HCT116 (cell line): ENCODE results near the gene GALC. TPM values are rescaled to one million over a fixed set of nuclear protein-coding genes. Genes with fewer than 3 reads are reported as not detected.

ENCODE experiments used
- ATAC-seq: fragments of 200-7000 bp; cut with Tn5 transposase; 2 replicates; pipeline ENCODE4 v1.9.1; 2020; ENCODE audit warnings: mild to moderate bottlenecking, moderate library complexity
- BruUV-seq: library from RNA; stranded (reverse); fragments of 400-500 nt; replicated peaks from 2 replicates; lab custom pipeline; 2021; lab: Mats Ljungman, UMichigan
- CTCF ChIA-PET: fragments of 300-600 bp; sonication (Branson Sonifier 250); formaldehyde crosslinking; loops from one replicate; lab custom pipeline; 2021; ENCODE audit warnings: antibody characterized with exemption; lab: Charles Lee
- POLR2A ChIA-PET: fragments of 300-600, 350-600 bp; sonication (Branson Sonifier 250); formaldehyde crosslinking; loops from one replicate; lab custom pipeline; 2021; ENCODE audit warnings: antibody characterized with exemption; lab: Charles Lee
- RAD21 ChIA-PET, 2 experiments: fragments of 300-600 bp; sonication (Branson Sonifier 250); formaldehyde crosslinking; loops; one replicate each; lab custom pipeline; 2023; ENCODE audit warnings: low total read pairs in 2 of 2; ENCODE audit not compliant: uncharacterized antibody in 2 of 2, unreplicated experiment in 2 of 2, low non-redundant PET in 1 of 2; lab: Charles Lee
- DNase-seq: peaks from one replicate; pipeline ENCODE4 v3.0.0-alpha.2; 2010; ENCODE audit warnings: low read depth, low spot score
- H2AFZ ChIP-seq: fragments of 200-600 bp; shearing (Covaris generic), sonication (generic); 2 replicates; pipeline ENCODE4 v1.6.1; 2017; ENCODE audit warnings: low read depth, mixed run types, mixed read lengths, antibody characterized with exemption, low read length; ENCODE audit not compliant: poor library complexity, severe bottlenecking
- H3K27ac ChIP-seq: 2 replicates; pipeline ENCODE4 v1.5.1; 2012; ENCODE audit warnings: low read depth, low read length
- H3K27me3 ChIP-seq: fragments of 200-600 bp; sonication (generic); 2 replicates; pipeline ENCODE4 v1.6.1; 2016; ENCODE audit warnings: mixed run types, low read length, mixed read lengths; ENCODE audit not compliant: insufficient read depth
- H3K36me3 ChIP-seq, 2 experiments: fragments of 200-500 bp in 1 of 2; fragments of 200-600 bp in 1 of 2; sonication (Bioruptor generic) in 1 of 2; sonication (generic) in 1 of 2; 2 replicates each; pipeline versions ENCODE4 v1.5.1 to v1.6.1; 2014 to 2016; ENCODE audit warnings: low read length in 2 of 2, inconsistent platforms in 1 of 2, mixed read lengths in 1 of 2, mixed run types in 1 of 2; ENCODE audit not compliant: insufficient read depth in 2 of 2, control insufficient read depth in 1 of 2
- H3K4me1 ChIP-seq, 2 experiments: fragments of 200-600 bp in 1 of 2; sonication (generic) in 1 of 2; 2 replicates each; pipeline versions ENCODE4 v1.5.1 to v1.6.1; 2012 to 2017; ENCODE audit warnings: low read length in 2 of 2, inconsistent platforms in 1 of 2, mild to moderate bottlenecking in 1 of 2, mixed read lengths in 1 of 2, mixed run types in 1 of 2, moderate library complexity in 1 of 2; ENCODE audit not compliant: insufficient read depth in 2 of 2, control insufficient read depth in 1 of 2
- H3K4me2 ChIP-seq: fragments of 200-600 bp; sonication (generic); 2 replicates; pipeline ENCODE4 v1.6.1; 2017; ENCODE audit warnings: mixed run types, low read length, mixed read lengths
- H3K4me3 ChIP-seq, 2 experiments: fragments of 200-600 bp in 1 of 2; sonication (generic) in 1 of 2; replicated peaks in 1 of 2; 2 replicates each; pipeline ENCODE4 v1.5.1; 2011 to 2016; ENCODE audit warnings: low read length in 2 of 2, control low read depth in 1 of 2, low read depth in 1 of 2, mild to moderate bottlenecking in 1 of 2, mixed read lengths in 1 of 2, mixed run types in 1 of 2
- H3K79me2 ChIP-seq: fragments of 200-600 bp; sonication (generic); 2 replicates; pipeline ENCODE4 v1.6.1; 2017; ENCODE audit warnings: mild to moderate bottlenecking, mixed run types, low read length, moderate library complexity, mixed read lengths; ENCODE audit not compliant: insufficient read depth
- H3K9ac ChIP-seq: fragments of 200-600 bp; sonication (generic); 2 replicates; pipeline ENCODE4 v1.6.1; 2016; ENCODE audit warnings: low read length, mixed read lengths
- H3K9me2 ChIP-seq: fragments of 200-600 bp; sonication (generic), shearing (Covaris generic); 2 replicates; pipeline ENCODE4 v1.6.1; 2017; ENCODE audit warnings: mixed run types, mild to moderate bottlenecking, moderate library complexity; ENCODE audit not compliant: insufficient read depth
- H3K9me3 ChIP-seq, 2 experiments: fragments of 200-500 bp in 1 of 2; fragments of 200-600 bp in 1 of 2; sonication (Bioruptor generic) in 1 of 2; sonication (generic) in 1 of 2; 2 replicates each; pipeline ENCODE4 v1.6.1; 2014 to 2017; ENCODE audit warnings: low read length in 2 of 2, mixed read lengths in 2 of 2, inconsistent platforms in 1 of 2, low read depth in 1 of 2, mild to moderate bottlenecking in 1 of 2, mixed run types in 1 of 2, moderate library complexity in 1 of 2; ENCODE audit not compliant: control insufficient read depth in 1 of 2, insufficient read depth in 1 of 2
- H4K20me1 ChIP-seq: fragments of 200-600 bp; sonication (generic), shearing (Covaris generic); 2 replicates; pipeline ENCODE4 v1.6.1; 2017; ENCODE audit warnings: mixed run types, mild to moderate bottlenecking, moderate library complexity; ENCODE audit not compliant: insufficient read depth
- CBX3 ChIP-seq: IDR thresholded peaks from 2 replicates; pipeline ENCODE4 v1.6.1; 2012; ENCODE audit warnings: low read depth
- CEBPB ChIP-seq: IDR thresholded peaks from 2 replicates; pipeline ENCODE4 v1.6.1; 2012; ENCODE audit warnings: low read depth
- ELF1 ChIP-seq: IDR thresholded peaks from 2 replicates; pipeline ENCODE4 v1.6.1; 2012; ENCODE audit warnings: low read depth, borderline replicate concordance
- EZH2 ChIP-seq: fragments of 200-600 bp; sonication (generic); IDR thresholded peaks from 2 replicates; pipeline ENCODE4 v1.6.1; 2017; ENCODE audit warnings: antibody characterized with exemption, mixed run types
- EZH2phosphoT487 ChIP-seq: fragments of 200-600 bp; IDR thresholded peaks from 2 replicates; pipeline ENCODE4 v1.6.1; 2018; ENCODE audit warnings: antibody characterized with exemption, borderline replicate concordance
- JUND ChIP-seq: IDR thresholded peaks from 2 replicates; pipeline ENCODE4 v1.6.1; 2012
- POLR2A ChIP-seq: IDR thresholded peaks from 2 replicates; pipeline ENCODE4 v1.7.0; 2011; ENCODE audit warnings: borderline replicate concordance; ENCODE audit not compliant: insufficient read depth, insufficient read length; ENCODE audit errors: extremely low read depth
- RAD21 ChIP-seq: IDR thresholded peaks from 2 replicates; pipeline ENCODE4 v1.6.1; 2012; ENCODE audit warnings: low read depth, mild to moderate bottlenecking
- SP1 ChIP-seq: IDR thresholded peaks from 2 replicates; pipeline ENCODE4 v1.6.1; 2012; ENCODE audit warnings: low read depth
- SRF ChIP-seq: IDR thresholded peaks from 2 replicates; pipeline ENCODE4 v1.6.1; 2012; ENCODE audit warnings: low read depth
- TCF7L2 ChIP-seq: IDR thresholded peaks from 2 replicates; pipeline ENCODE4 v1.7.0; 2011; ENCODE audit warnings: borderline replicate concordance, inconsistent platforms; ENCODE audit not compliant: insufficient read depth, insufficient read length; ENCODE audit errors: extremely low read depth
- YY1 ChIP-seq: IDR thresholded peaks from 2 replicates; pipeline ENCODE4 v1.6.1; 2011; ENCODE audit warnings: low read length, low read depth, moderate library complexity, mild to moderate bottlenecking; ENCODE audit not compliant: insufficient replicate concordance; ENCODE audit errors: extremely low read depth
- ZNF274 ChIP-seq: fragments of 200-500 bp; sonication (Bioruptor generic); IDR thresholded peaks from 2 replicates; pipeline ENCODE4 v1.6.1; 2014; ENCODE audit warnings: mild to moderate bottlenecking, low read depth, low read length, inconsistent platforms
- intact Hi-C: fragments of 100-400 bp; cut with micrococcal nuclease; formaldehyde crosslinking; loops from 2 replicates; pipeline ENCODE4 v1.10.0; 2022
- total RNA-seq: library from RNA; stranded (reverse); gene quantifications from one replicate; pipeline ENCODE4 v1.2.1, GENCODE V29; 2021; ENCODE audit not compliant: unreplicated experiment
- TF ChIP-seq, protein P1 (sequence below): IDR thresholded peaks from 2 replicates; pipeline ENCODE4 v1.6.1; 2012

The GALC gene
- total RNA-seq, 1 experiment from 2014 or later = 0.59 TPM

DNA sequence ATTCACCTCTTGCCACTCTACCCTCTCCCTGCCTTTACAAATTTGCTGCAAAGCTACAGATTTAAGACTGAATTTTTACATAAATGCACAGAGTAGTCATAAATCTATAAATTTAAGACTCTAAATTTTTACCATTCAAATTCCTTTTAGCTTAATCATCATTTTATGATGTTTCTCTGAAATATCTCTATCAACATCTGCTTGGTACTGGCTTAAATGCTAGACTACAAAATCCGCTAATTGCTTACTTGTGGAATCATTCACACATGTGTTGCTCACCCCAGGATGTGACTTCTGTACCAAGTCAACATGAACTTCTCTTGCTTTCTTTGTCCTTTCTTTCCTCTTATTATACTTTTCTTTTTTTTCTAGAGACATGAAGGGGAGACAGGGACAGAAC, 109.2 kb downstream of the GALC start:
- no peaks in the 10 kb centered on the region for H3K4me1 ChIP-seq
- no peak overlapping the region for H3K27ac ChIP-seq
- no peak overlapping the region for H3K4me2 ChIP-seq
- H3K9ac ChIP-seq = no peak overlapping the region
- no peaks in the 10 kb centered on the region for H3K79me2 ChIP-seq
- ChIA-PET POLR2A (no interaction called here), CTCF (no interaction called here), RAD21 (no interaction called here)
- no peak overlapping the region for H2AFZ ChIP-seq
- peaks cover 0 to 5% of the 10 kb centered on the region in 2 experiments; a peak in 2 of 4 replicates for H3K9me3 ChIP-seq
- no peak overlapping the region for H3K4me3 ChIP-seq
- no peaks in the 10 kb centered on the region for H3K36me3 ChIP-seq
- H4K20me1 ChIP-seq = no peaks in the 10 kb centered on the region
- TF ChIP-seq, protein P1, sequence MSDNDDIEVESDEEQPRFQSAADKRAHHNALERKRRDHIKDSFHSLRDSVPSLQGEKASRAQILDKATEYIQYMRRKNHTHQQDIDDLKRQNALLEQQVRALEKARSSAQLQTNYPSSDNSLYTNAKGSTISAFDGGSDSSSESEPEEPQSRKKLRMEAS = no peak
- TF ChIP-seq CEBPB (no peak), SP1 (no peak), EZH2phosphoT487 (no peak), TCF7L2 (no peak), JUND (no peak), ELF1 (no peak), SRF (no peak), EZH2 (no peak), CBX3 (no peak), POLR2A (no peak), ZNF274 (no peak), YY1 (no peak), RAD21 (no peak)
- H3K27me3 ChIP-seq = no peaks in the 10 kb centered on the region
- H3K9me2 ChIP-seq = no peaks in the 10 kb centered on the region
- no peak for ATAC-seq
- BruUV-seq = no TSS peak
- no peak for DNase-seq
- intact Hi-C loops = no loop called here

Other genes with a start within 250 kb of the GALC start
- gene GPR65, start 12.0 kb upstream of the GALC start, total RNA-seq = 0.05 TPM